Ammon's horn (tissue), 1 donor: ENCODE measurements around the gene MTERF4.

Experiments
- DNase-seq: peaks from one replicate; pipeline ENCODE4 v3.0.0-alpha.2; 2016; ENCODE audit warnings: low spot score

Gene MTERF4

GRCh38 chr2:241050624-241051577 is 51.2 kb downstream of the MTERF4 start:
- DNase-seq, result no peak

- no peak for DNase-seq
Measured at GRCh38 chr2:241049739-241050623, 52.1 kb downstream of the MTERF4 start.

- DNase-seq, result no peak
Measured at GRCh38 chr2:241048949-241049343, 53.1 kb downstream of the MTERF4 start.

DNA sequence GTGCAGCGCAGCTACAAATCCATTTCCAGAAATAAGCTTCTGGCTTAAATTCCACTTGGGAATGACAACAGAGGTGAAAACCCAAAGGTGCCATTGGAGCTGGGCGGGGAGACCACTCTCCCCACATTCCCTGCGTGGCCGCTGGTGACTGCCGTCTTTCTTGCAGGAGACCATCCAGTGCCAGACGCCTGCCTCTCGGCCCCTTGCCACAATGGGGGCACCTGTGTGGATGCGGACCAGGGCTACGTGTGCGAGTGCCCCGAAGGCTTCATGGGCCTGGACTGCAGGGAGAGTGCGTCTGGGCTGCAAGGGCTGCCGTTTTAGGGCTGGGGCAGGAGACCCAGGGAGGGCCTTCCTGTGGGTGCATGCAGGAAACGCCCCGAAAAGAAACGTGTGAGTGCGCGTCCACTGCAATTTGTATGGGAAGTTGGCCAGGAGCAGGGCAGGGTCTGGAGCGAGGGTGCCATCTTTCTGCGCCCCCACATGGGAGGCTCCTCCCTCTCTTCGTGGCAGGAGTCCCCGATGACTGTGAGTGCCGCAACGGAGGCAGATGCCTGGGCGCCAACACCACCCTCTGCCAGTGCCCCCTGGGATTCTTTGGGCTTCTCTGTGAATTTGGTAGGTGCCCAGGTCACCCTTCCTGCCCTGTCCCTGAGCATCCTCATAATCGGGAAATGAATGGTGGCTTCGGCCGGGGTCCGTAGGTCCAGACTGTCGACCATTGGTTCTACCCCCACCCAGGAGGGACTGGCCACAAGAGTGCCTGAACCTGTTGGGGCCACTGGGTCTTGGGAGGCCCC is 53.7 kb downstream of the MTERF4 start:
- DNase-seq, result no peak

- DNase-seq, result no peak
Measured at GRCh38 chr2:241047253-241048010, 54.7 kb downstream of the MTERF4 start.
